ENCODE data around the gene WFDC6. TPM values are rescaled to one million over a fixed set of nuclear protein-coding genes. Genes with fewer than 3 reads are reported as not detected.
"Not testable (repeated sequence)": the region's sequence is repeated elsewhere in the genome, so short reads cannot be mapped to it uniquely, and the experiment has no call there.

WFDC6 gene
- polyA plus RNA-seq, 1 donor from 2014 or later, result not detected

DNA sequence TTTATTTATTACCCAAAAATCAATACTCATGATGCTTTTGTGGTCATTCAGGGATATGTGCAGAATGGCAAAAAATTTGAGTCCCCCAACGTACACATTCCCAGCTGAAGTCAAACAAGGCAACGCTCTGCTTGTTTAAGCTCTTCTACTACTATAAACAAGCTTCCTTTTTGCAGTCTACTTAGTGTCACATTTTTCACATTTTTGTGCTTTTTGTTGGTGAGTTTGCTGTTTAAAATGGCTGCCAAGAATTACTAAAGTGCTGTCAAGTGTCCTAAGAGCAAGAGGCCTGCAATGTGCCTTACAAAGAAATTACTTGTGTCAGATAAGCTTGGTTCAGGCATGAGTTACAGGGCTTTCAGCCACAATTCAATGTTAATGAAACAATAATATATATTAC lies 37.7 kb upstream of the WFDC6 start:
- Histone ChIP-seq H3K9me3 (ENCODE audit: low read length) (no peaks in the 10 kb centered on the region), H3K9me2 (ENCODE audit: insufficient read depth, low read length) (no peaks in the 10 kb centered on the region), H3F3A (ENCODE audit: insufficient read depth, low read length, poor library complexity, severe bottlenecking) (no peaks in the 10 kb centered on the region), H4K20me1 (ENCODE audit: insufficient read depth) (no peaks in the 10 kb centered on the region), H3K27me3 (ENCODE audit: insufficient read depth, low read depth, low read length) (no peaks in the 10 kb centered on the region), H3K4me3 (ENCODE audit: low read length) (no peak overlapping the region), H3K36me3 (ENCODE audit: insufficient read depth, low read length) (no peaks in the 10 kb centered on the region), H2AFZ (ENCODE audit: low read depth, low read length) (no peak overlapping the region), H3K27ac (ENCODE audit: low read length) (no peak overlapping the region), H3K4me2 (ENCODE audit: low read length) (no peak overlapping the region), H3K79me2 (replicated peaks; ENCODE audit: insufficient read depth, low read length) (no peaks in the 10 kb centered on the region), H3K9ac (ENCODE audit: low read length) (no peak overlapping the region)
- TF ChIP-seq SMC3 (conservative IDR thresholded peaks at IDR 0.05; ENCODE audit: poor library complexity), result no peak
- no peak for TF ChIP-seq EZH2 (IDR thresholded peaks at IDR 0.05; ENCODE audit: borderline replicate concordance, insufficient read depth, low read length, poor library complexity, severe bottlenecking)
- no peak for TF ChIP-seq RAD21 (conservative IDR thresholded peaks at IDR 0.05)
- no peak for TF ChIP-seq POLR2AphosphoS5 (IDR thresholded peaks at IDR 0.05)

DNA sequence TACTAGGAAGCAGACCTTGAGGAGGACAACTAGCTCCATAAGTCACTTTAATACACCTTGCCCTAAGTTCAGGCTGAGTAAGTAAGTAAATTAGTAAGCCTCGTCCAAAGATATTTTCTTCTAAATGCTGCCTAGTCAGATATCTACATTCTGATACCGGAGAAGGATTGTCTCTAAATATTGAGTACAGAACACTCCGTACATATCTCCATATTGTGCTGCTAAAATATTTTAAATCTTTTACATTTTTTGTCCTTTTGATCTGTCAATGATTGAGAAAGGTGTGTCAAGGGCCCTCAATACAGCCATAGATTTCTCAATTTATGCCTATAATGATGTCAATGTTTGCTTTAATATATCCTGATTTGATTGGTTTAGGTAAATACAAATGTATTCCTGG lies 36.6 kb upstream of the WFDC6 start:
- no peak overlapping the region for H2AFZ ChIP-seq (ENCODE audit: low read depth, low read length)

DNA sequence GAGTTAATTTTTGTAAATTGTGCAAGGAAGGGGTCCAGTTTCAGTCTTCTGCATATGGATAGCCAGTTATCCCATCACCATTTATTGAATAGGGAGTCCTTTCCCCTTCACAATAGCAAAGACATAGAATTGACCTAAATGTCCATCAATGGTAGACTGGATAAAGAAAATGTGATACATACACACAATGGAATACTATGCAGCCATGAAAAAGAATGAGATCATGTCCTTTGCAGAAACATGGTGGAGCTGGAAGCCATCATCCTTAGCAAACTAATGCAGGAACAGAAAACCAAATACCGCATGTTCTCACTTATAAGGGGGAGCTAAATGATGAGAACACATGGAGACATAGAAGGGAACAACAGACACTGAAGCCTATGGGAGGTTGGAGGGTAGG lies 30.4 kb upstream of the WFDC6 start:
- not testable (repeated sequence) for H3F3A ChIP-seq (ENCODE audit: insufficient read depth, low read length, poor library complexity, severe bottlenecking); H4K20me1 ChIP-seq (ENCODE audit: insufficient read depth); H3K9me2 ChIP-seq (ENCODE audit: insufficient read depth, low read length); H2AFZ ChIP-seq (ENCODE audit: low read depth, low read length); H3K79me2 ChIP-seq (replicated peaks; ENCODE audit: insufficient read depth, low read length); H3K4me3 ChIP-seq (ENCODE audit: low read length); H3K36me3 ChIP-seq (ENCODE audit: insufficient read depth, low read length); H3K27ac ChIP-seq (ENCODE audit: low read length); H3K9ac ChIP-seq (ENCODE audit: low read length); H3K4me2 ChIP-seq (ENCODE audit: low read length); H3K9me3 ChIP-seq (ENCODE audit: low read length); H3K27me3 ChIP-seq (ENCODE audit: insufficient read depth, low read depth, low read length)

More for the DNA sequence above, 36.6 kb upstream of the WFDC6 start:
- Histone ChIP-seq H3K4me3 (ENCODE audit: low read length) (no peak overlapping the region), H3K79me2 (replicated peaks; ENCODE audit: insufficient read depth, low read length) (no peaks in the 10 kb centered on the region), H3K27ac (ENCODE audit: low read length) (no peak overlapping the region), H3K9me2 (ENCODE audit: insufficient read depth, low read length) (no peaks in the 10 kb centered on the region), H4K20me1 (ENCODE audit: insufficient read depth) (no peaks in the 10 kb centered on the region), H3K9ac (ENCODE audit: low read length) (no peak overlapping the region), H3F3A (ENCODE audit: insufficient read depth, low read length, poor library complexity, severe bottlenecking) (no peaks in the 10 kb centered on the region), H3K27me3 (ENCODE audit: insufficient read depth, low read depth, low read length) (no peaks in the 10 kb centered on the region), H3K36me3 (ENCODE audit: insufficient read depth, low read length) (no peaks in the 10 kb centered on the region), H3K9me3 (ENCODE audit: low read length) (no peaks in the 10 kb centered on the region), H3K4me2 (ENCODE audit: low read length) (no peak overlapping the region)
- TF ChIP-seq SMC3 (conservative IDR thresholded peaks at IDR 0.05; ENCODE audit: poor library complexity) (no peak), EZH2 (IDR thresholded peaks at IDR 0.05; ENCODE audit: borderline replicate concordance, insufficient read depth, low read length, poor library complexity, severe bottlenecking) (no peak), MXI1 (conservative IDR thresholded peaks at IDR 0.05; ENCODE audit: poor library complexity, severe bottlenecking) (no peak), EP300 (conservative IDR thresholded peaks at IDR 0.05; ENCODE audit: poor library complexity, severe bottlenecking) (no peak), POLR2AphosphoS5 (IDR thresholded peaks at IDR 0.05) (no peak), RAD21 (conservative IDR thresholded peaks at IDR 0.05) (no peak), TAF1 (IDR thresholded peaks at IDR 0.05; ENCODE audit: low read depth) (no peak)
- TF ChIP-seq, protein P1, sequence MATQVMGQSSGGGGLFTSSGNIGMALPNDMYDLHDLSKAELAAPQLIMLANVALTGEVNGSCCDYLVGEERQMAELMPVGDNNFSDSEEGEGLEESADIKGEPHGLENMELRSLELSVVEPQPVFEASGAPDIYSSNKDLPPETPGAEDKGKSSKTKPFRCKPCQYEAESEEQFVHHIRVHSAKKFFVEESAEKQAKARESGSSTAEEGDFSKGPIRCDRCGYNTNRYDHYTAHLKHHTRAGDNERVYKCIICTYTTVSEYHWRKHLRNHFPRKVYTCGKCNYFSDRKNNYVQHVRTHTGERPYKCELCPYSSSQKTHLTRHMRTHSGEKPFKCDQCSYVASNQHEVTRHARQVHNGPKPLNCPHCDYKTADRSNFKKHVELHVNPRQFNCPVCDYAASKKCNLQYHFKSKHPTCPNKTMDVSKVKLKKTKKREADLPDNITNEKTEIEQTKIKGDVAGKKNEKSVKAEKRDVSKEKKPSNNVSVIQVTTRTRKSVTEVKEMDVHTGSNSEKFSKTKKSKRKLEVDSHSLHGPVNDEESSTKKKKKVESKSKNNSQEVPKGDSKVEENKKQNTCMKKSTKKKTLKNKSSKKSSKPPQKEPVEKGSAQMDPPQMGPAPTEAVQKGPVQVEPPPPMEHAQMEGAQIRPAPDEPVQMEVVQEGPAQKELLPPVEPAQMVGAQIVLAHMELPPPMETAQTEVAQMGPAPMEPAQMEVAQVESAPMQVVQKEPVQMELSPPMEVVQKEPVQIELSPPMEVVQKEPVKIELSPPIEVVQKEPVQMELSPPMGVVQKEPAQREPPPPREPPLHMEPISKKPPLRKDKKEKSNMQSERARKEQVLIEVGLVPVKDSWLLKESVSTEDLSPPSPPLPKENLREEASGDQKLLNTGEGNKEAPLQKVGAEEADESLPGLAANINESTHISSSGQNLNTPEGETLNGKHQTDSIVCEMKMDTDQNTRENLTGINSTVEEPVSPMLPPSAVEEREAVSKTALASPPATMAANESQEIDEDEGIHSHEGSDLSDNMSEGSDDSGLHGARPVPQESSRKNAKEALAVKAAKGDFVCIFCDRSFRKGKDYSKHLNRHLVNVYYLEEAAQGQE (IDR thresholded peaks at IDR 0.05; ENCODE audit: borderline replicate concordance), result no peak
- TF ChIP-seq, protein P2, sequence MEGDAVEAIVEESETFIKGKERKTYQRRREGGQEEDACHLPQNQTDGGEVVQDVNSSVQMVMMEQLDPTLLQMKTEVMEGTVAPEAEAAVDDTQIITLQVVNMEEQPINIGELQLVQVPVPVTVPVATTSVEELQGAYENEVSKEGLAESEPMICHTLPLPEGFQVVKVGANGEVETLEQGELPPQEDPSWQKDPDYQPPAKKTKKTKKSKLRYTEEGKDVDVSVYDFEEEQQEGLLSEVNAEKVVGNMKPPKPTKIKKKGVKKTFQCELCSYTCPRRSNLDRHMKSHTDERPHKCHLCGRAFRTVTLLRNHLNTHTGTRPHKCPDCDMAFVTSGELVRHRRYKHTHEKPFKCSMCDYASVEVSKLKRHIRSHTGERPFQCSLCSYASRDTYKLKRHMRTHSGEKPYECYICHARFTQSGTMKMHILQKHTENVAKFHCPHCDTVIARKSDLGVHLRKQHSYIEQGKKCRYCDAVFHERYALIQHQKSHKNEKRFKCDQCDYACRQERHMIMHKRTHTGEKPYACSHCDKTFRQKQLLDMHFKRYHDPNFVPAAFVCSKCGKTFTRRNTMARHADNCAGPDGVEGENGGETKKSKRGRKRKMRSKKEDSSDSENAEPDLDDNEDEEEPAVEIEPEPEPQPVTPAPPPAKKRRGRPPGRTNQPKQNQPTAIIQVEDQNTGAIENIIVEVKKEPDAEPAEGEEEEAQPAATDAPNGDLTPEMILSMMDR (IDR thresholded peaks at IDR 0.05; ENCODE audit: poor library complexity, severe bottlenecking), result no peak
